Activated CD8-positive, alpha-beta memory T cell treated with anti-CD3 and anti-CD28 coated beads, Interleukin-2, amount 50 U/mL, for 24 hours (primary cell): ENCODE data around the gene STYXL1.

Experiments used
- DNase-seq: peaks from one replicate; pipeline ENCODE4 v3.0.0-alpha.2; 2020; ENCODE audit errors: extremely low read depth

The STYXL1 gene

DNA sequence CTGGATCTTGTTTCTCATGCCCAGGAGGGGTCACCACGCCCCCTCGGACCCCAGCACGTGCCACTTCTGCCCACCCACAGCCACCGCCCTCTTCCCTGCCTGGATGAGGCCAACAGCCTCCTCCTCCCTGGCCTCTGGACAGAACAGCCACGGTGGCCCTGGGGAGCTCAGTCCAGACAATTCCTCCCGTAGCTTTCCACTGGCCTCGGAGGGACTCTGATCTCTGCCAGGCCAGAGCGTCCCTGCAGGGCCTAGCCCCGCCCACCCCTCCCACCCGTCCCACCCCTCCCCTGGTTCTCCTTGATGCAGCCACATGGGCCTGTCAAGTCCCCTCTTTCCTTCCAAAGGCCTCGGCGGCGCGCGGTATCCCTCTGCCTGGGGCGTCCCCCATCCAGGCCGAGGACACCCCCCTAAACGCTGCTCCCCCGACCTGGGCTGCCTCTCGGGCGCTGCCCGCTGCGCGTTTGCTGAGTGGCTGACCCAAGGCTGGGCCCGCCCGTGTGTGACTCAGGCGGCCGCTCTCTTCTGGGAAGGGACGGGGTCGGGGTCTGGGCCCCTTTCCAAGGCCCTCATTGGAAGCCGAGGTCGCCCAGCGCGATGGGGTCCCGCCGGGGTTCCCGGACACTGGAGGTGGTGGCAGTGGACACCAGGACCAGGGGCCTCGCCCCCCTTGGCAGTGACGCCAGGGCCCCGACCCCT lies 54.0 kb downstream of the STYXL1 start:
- DNase-seq = no peak

DNA sequence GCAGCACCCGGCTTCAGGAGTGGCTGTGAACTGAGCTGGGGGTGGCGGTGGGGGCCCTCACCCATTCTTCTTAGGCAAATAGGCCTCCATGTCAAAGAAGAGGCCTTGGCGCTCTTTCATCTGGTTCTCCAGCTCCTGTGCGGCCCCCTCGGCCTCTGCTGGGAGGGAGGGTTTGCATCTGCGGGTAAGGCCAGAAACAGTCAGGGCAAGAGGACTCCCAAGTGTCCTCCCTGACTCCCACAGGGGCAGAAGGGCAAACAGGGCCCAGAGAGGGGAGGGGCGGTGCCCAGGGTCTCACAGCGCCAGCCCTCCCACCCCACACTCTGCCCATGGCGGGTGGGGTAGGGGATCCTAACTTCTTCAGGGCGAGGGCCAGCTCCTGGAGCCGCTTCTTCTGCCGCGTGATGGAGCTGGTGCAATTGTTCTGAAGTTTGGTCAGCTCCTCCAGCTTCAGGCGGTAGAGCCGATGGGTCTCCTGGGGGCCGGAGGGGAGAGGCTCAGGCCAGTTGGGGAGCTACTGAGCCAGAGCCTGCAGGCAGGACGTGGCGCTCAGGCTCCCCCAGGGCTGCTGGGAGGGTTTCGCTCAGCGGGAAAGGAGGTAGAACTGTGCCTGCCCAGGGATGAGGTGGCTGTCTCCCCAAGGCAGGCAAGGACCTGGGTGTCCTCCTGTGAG lies 55.6 kb downstream of the STYXL1 start:
- no peak for DNase-seq

DNA sequence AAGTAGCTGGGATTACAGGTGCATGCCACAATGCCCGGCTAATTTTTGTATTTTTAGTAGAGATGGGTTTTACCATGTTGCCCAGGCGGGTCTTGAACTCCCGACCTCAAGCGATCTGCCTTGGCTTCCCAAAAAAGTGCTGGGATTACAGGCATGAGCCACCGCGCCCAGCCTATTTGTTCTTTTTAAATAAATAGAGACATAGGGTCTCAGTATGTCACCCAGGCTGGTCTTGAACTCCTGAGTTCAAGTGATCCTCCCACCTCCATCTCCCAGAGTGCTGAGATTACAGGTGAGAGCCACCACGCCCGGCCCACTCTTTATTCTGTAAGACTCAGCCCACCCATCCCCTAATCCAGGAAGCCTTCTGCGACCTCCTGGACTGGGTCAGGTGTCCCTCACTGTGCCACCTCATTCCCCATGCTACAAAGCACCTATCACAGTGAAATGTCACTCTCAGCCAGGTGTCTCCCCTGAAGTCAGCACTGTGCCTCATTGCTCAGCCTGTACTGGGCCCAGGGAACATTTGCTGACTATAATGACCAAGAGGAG lies 56.2 kb downstream of the STYXL1 start:
- no peak for DNase-seq

DNA sequence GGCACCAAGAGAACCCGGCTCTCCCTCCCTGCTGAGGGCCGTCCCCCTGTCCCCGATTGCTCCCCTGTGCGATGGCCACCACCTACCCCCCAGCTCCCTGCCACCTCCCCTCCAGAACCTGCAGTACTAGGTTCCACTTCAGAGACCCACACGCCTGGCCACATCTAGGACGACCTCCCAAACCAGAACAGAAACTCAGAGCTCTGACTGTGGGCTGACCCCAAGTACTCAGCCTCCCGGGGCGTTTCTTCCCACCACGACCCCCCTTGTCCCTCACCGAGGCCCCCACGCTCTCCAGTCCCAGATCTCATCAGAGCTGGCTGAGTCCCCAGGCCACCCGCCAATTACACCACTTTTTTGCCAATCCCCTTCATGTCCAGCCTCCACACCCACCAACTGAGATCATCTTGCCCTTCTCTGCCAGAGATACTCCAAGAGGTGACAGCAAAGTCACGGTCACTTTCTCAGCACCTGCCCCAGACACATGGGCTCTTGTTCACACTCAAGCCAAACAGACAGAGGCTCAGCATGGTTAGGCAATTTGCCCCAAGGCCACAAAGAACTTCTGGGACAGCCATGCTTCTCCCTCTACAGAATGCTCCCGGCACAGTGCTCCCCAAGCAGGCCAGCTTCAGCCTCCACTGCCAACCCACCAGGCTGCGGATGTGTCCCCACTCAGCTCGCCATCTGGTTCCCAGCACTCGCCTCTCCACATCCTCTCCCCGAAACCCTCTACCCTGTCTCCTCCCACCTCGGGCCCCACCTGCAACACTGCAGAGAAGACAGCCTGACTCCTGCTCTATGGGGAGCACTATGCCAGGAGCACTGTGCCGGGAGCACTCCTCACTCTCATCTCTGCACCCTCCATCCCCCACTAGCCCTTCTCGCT lies 58.1 kb downstream of the STYXL1 start:
- DNase-seq = no peak

DNA sequence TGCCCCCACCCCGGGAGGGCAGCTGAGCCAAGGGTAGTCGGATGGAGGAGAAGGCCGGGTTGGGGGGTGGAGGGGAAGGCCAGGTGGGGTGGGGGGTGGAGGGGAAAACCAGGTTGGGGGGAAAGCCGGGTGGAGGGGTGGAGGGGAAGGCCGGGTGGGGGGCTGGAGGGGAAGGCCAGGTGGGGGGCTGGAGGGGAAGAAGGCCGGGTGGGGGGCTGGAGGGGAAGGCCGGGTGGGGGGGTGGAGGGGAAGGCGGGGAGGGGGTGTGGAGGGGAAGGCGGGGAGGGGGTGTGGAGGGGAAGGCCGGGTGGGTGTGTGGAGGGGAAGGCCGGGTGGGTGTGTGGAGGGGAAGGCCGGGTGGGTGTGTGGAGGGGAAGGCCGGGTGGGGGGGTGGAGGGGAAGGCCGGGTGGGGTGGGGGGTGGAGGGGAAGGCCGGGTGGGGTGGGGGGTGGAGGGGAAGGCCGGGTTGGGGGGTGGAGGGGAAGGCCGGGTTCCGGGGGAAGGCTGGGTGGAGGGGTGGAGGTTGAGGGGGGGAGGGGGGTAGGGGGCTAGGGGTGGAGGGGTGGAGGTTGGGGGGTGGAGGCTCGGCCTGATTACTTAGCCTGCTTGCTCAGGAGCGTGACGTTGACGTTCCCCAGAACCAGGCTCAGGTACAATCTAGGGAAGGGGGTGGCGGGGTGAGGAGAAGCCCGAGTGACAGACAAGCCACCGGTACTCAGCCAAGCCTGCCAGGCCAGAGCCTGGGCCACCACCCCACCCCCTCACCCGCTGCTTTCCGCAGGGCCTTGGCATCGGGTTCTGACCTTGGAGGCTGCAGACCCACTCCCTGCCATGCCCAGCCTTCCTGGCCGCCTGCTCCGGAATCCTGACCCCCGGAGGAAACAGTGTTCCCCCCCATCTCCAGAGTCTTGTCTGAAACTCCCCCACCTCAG lies 59.0 kb downstream of the STYXL1 start:
- no peak for DNase-seq

DNA sequence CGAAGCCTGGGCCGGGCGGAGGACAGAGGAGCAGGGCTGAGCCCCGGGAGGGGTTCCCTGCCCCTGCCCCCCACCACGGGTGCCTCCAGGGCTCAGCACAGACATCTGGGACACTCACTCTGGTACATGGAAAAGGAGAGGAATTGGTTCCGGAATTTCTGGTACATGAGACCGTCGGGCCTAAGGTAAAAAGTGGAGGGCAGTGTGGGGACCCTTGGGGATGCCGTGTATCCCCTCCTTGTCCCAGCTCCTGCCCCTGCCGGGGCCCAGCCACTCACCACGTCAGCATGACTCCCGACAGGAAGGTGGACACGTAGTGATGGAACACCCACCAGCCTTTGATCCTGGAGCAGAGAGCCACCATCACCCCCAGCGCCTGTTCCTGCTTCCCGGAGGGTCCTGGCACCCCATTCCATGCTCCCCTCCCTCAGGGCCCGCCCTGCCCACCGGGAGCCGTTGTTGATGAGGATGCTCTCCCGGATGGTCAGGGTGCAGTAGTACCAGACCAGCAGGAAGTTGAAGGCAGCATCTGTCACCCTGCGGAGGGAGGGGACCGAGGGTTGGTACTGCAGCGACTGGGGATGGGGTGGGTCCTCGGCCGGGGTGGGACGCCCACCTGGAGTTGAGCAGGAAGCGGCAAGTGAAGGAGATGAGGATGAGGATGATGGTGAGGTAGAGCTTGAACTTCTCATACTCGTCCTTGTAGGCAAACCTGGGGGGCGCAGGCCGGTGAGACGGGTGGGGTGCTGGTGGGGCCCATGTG lies 59.8 kb downstream of the STYXL1 start:
- DNase-seq = no peak

DNA sequence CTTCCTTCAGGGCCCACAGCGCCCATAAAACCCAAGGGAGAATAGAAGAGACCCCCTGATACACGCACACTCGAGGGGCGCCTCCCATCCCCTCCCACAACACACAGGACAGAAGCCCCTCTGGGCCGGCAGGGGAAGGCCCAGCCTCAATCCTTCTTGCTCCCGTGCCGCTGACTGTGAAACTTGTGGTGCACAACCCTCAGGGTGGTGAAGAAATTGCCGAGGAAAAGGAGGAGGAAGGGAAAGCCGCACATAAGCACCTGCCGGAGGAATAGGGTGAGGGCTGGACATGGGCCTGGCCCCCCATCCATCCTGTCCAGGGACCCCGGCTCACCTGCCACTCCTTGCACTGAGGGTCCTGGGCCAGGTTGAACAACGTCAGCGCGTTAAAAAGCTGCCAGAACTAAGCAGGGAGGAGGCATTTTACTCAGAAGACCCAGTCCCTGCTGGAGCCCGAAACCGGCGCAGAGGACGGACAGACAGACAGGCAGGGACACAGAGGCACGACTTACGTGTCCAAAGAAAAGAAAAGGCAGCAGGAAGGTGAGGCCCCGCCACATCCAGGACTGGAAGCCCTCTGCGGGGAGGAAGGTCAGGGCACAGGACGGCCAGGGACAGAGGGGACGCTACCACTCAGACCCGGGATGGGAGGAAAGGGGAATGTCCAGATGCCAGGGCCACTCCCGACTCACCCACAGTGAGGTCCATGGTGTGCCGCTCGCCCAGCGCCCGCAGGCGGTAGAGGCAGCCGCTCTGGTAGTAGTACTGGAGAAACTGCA lies 60.6 kb downstream of the STYXL1 start:
- DNase-seq = no peak

DNA sequence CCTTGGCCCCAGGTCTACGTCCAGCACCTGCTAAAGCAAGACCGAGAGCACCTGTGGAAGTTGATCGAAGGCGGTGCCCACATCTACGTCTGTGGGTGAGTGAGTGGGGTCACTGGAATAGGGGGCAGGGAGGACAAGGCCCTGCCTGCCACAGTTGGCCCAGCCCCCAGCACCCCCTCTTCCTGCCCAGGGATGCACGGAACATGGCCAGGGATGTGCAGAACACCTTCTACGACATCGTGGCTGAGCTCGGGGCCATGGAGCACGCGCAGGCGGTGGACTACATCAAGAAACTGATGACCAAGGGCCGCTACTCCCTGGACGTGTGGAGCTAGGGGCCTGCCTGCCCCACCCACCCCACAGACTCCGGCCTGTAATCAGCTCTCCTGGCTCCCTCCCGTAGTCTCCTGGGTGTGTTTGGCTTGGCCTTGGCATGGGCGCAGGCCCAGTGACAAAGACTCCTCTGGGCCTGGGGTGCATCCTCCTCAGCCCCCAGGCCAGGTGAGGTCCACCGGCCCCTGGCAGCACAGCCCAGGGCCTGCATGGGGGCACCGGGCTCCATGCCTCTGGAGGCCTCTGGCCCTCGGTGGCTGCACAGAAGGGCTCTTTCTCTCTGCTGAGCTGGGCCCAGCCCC lies 61.5 kb downstream of the STYXL1 start:
- no peak for DNase-seq

DNA sequence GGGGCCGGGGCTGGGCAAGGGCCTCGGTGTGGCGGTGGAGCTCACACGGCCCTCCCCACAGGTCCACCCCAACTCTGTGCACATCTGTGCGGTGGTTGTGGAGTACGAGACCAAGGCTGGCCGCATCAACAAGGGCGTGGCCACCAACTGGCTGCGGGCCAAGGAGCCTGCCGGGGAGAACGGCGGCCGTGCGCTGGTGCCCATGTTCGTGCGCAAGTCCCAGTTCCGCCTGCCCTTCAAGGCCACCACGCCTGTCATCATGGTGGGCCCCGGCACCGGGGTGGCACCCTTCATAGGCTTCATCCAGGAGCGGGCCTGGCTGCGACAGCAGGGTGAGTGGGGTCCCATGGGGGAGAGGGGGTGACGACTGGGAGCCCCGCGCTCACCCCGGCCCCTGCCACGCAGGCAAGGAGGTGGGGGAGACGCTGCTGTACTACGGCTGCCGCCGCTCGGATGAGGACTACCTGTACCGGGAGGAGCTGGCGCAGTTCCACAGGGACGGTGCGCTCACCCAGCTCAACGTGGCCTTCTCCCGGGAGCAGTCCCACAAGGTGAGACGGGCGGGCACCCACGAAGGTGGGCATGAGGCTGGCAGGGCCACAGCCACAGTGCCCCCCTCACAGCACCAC lies 62.2 kb downstream of the STYXL1 start:
- DNase-seq = no peak

DNA sequence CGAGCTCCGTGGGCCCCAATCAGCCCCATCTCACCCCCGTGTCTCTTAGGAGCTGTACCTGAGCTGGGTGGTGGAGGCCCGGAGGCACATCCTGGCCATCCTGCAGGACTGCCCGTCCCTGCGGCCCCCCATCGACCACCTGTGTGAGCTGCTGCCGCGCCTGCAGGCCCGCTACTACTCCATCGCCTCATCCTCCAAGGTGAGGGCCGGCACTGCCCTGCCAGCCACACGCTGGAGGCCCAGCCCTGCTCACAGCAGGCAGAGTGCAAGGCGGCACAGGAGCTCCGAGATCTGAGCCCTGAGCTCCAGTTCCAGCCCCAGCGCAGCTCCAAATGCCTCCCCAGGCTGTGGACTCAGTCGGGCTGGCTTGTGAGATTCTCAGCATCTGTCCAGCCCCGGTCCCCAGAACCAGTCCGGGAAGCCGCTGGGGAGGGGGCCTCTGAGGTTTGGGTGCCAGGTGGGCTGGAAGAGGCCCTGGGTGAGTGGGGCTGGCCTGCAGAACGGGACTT lies 62.7 kb downstream of the STYXL1 start:
- DNase-seq = no peak

DNA sequence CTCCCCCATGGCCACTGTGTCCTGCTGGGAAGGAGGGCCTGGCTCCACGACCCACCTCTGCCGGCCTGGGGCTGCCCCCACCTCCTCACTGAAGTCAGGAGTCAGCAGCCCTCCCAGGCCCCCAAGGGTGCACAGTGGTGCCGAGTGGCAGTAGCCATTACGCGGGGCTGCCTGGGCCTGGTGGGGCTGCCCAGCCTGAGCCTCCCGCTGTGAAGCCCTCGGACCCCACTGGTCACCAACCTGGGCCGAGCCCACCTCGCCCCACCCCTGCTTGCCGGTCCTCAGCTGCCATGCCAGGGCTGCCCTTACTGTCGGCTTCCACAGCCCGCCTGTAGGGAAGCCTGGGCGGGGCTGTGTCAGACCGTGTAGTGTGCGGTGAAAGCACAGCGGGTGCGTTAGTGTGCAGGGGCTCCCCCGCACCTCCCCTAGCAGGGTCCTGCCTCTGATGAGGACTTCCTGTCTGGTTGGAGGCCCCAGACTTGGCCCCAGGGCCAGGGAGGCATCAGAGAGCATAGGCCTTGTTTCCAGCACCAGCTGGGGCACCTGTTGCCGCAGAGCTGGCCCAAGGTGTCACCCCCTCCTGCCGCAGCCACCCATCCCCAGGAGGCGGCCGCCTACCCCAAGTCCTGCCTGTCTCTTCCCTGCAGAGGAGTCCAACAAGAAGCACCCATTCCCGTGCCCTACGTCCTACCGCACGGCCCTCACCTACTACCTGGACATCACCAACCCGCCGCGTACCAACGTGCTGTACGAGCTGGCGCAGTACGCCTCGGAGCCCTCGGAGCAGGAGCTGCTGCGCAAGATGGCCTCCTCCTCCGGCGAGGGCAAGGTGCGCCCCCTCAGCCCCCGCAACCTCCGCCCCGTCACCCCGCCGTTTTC lies 63.4 kb downstream of the STYXL1 start:
- no peak for DNase-seq

DNA sequence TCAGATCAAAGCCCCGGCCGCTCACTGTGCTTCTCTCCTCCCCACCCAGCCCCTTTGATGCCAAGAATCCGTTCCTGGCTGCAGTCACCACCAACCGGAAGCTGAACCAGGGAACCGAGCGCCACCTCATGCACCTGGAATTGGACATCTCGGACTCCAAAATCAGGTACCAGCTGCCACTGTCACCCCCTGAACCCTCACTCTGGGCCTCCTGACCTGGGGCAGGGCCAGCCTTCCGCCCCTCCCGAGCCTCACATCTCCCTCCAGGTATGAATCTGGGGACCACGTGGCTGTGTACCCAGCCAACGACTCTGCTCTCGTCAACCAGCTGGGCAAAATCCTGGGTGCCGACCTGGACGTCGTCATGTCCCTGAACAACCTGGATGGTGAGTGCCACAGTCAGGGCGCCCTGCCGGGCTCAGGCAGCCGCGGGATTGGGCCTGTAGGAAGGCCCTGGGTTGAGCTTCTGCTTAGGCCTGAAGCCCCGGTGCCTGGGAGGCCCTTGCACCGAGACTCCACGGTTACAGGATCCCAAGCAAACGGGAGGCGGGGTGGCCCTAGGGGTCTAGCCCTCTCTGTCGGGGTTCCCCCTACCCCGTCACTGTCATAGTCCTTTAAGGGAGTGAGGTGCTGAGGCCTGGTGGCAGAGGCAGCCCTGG lies 64.2 kb downstream of the STYXL1 start:
- DNase-seq = no peak

DNA sequence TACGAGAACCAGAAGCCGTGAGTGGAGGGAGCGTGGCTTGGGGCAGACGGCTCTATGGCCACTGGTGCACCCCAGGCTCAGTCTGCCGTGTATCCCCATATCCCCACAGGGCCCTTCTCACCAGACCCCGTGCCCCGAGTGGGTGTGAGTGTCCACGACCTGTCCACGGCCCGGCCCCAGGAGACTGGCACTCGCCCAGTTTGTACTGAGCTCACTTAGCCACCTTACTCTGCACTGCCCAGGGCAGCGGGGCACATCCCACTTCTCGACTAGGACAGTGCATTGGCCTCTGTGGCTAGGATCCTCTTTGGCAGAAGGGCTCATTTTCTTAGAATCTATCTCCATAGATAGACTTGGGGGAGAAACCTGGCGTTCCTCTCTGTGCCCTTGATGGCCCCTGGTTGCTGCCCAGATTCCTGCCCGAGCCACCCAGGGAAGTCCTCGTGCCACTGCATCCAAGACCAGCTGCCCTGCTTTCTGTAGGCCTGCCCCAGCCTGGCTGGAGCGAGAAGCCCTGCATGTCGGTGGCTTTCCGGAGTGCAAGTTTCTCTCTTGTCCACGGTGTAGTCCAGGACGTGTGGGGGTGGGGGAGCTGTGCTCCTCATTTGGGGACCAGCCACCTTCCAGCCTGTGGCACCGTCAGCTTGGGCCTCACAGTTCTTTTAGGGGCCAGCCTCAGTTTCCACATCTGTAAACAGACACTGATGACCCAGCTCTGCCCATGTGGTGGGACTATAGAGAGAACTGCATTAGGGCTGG lies 65.3 kb downstream of the STYXL1 start:
- DNase-seq = no peak

DNA sequence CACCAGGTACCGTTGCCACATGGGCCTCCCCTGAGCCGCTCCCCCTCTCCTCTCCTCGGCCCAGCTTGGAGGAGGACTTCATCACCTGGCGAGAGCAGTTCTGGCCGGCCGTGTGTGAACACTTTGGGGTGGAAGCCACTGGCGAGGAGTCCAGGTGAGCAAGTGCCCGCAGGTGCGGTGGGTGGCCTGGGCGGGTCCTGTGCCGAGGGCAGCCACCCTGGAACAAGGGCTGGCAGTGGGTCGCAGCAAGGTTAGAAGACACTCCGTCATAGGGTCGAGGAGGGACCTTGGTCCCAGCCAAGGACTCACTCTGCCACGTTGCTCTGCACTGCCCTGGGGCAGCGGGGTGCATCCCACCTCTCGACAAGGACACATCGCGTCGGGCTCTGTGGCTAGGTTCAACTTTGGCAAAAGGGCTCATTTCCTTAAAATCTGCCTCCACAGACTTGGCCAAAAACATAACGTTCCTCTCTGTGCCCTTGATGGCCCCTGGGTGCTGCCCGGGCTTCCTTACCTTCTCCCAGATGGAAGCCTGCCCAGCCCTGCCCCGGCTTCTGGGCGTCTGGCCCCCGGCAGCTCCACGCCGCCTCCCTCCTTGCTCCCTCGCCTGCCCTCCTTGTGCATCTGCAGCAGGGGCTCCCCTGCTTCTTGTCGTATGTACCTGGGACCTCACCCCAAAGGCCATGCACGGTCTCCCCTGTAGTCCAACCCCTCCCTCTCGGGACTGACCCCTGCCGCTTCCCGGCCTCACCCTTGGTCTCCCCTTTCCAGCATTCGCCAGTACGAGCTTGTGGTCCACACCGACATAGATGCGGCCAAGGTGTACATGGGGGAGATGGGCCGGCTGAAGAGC lies 66.1 kb downstream of the STYXL1 start:
- DNase-seq = no peak

DNA sequence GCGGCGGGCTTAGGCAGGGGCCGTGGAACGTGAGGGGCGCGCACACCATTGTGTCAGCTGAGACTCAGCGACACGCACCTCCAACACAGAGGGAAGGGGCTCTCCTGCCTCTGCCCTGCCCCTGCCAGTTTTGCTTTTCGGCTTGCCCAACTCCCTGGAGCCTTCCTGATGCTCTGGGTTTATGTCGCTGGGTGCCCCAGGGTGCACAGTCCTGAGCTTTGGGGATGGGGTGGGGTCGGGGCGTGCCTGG lies 66.7 kb downstream of the STYXL1 start:
- no peak for DNase-seq
